ENCODE results near the gene GOLGA1. TPM values are rescaled to one million over a fixed set of nuclear protein-coding genes. Genes with fewer than 3 reads are reported as not detected.

GOLGA1 gene
- total and polyA plus RNA-seq, 12 donors, result 6.8 to 26.0 (median 18.3) TPM

GRCh38 chr9:124886866-124887492 is 53.9 kb downstream of the GOLGA1 start:
- Histone ChIP-seq H3K27me3 (no peaks in the 10 kb centered on the region), H3K4me3 (no peak overlapping the region), H3K27ac (no peak overlapping the region), H3K9me3 (no peaks in the 10 kb centered on the region), H3K36me3 (peaks cover 4 to 100% (median 64%) of the 10 kb centered on the region in 9 donors), H3K4me1 (no peaks in the 10 kb centered on the region)
- DNase-seq, result no peak
- WGBS, 2 donors, result 85 to 90% methylated on average over 17 of the region's 17 CpGs
- peak in 3 of 8 donors; percentile 12 to 38 (median 35) for ATAC-seq
- intact Hi-C loops (cut with DNase I), result no loop called here
- TF ChIP-seq, protein P1, sequence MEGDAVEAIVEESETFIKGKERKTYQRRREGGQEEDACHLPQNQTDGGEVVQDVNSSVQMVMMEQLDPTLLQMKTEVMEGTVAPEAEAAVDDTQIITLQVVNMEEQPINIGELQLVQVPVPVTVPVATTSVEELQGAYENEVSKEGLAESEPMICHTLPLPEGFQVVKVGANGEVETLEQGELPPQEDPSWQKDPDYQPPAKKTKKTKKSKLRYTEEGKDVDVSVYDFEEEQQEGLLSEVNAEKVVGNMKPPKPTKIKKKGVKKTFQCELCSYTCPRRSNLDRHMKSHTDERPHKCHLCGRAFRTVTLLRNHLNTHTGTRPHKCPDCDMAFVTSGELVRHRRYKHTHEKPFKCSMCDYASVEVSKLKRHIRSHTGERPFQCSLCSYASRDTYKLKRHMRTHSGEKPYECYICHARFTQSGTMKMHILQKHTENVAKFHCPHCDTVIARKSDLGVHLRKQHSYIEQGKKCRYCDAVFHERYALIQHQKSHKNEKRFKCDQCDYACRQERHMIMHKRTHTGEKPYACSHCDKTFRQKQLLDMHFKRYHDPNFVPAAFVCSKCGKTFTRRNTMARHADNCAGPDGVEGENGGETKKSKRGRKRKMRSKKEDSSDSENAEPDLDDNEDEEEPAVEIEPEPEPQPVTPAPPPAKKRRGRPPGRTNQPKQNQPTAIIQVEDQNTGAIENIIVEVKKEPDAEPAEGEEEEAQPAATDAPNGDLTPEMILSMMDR (IDR thresholded peaks at IDR 0.05), result no peak

DNA sequence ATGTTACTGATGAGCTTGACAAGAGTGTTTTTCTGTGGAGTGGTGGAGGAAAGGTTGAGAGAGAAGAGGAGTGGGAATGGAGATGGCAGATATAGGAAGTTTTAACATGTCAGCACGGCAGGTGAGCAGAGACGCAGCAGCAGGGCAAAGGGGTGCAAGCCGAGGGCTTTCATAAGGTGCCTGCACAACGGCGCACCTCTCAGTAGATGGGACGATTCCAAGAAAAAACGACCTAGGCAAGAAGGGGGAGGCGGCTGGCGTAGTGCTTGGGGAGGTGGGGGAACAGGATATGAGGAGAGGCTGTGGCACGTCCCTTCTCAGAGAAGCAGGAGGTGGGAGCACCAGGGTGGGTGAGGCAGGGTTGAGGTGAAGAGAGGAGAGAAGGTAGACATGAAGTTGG is 54.4 kb downstream of the GOLGA1 start:
- peak in 1 of 8 donors; percentile 20 for ATAC-seq
- intact Hi-C loops (cut with DNase I), result no loop called here
- no peaks in the 10 kb centered on the region for H3K4me1 ChIP-seq
- peaks cover 4 to 100% (median 67%) of the 10 kb centered on the region in 9 donors for H3K36me3 ChIP-seq
- WGBS, 2 donors, result 86 to 87% methylated on average over 10 of the region's 10 CpGs
- no peak for DNase-seq
- H3K4me3 ChIP-seq, result no peak overlapping the region
- TF ChIP-seq, protein P1 (IDR thresholded peaks at IDR 0.05), result no peak
- no peaks in the 10 kb centered on the region for H3K27me3 ChIP-seq
- H3K27ac ChIP-seq, result no peak overlapping the region
- H3K9me3 ChIP-seq, result no peaks in the 10 kb centered on the region

DNA sequence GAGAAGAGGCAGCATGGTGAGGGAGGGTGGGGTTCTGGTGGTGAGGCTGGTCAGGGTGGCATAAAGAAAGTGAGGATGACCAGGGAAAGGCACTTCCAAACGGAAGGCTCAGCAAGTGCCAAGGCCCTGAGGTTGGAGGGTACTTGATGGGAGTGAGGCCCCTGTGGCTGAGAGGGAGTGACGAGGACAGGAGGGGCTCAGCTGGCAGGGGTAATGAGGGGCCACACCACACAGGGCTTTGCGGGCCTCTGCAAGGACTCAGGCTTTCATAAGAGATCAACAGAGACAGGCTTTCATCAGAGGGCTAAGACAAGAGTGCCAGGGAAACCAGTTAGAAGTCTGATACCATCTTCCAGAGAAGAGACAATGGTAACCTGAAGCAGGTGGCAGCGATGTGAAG is 55.3 kb downstream of the GOLGA1 start:
- ATAC-seq (no peak), DNase-seq (no peak)
- no peaks in the 10 kb centered on the region for H3K9me3 ChIP-seq
- TF ChIP-seq, protein P1 (IDR thresholded peaks at IDR 0.05), result no peak
- 92 to 96% methylated on average over 4 of the region's 4 CpGs for WGBS, 2 donors
- peaks cover 0 to 100% (median 65%) of the 10 kb centered on the region in 9 donors for H3K36me3 ChIP-seq
- intact Hi-C loops (cut with DNase I), result no loop called here
- no peak overlapping the region for H3K4me3 ChIP-seq
- H3K4me1 ChIP-seq, result no peaks in the 10 kb centered on the region
- no peak overlapping the region for H3K27ac ChIP-seq
- no peaks in the 10 kb centered on the region for H3K27me3 ChIP-seq

DNA sequence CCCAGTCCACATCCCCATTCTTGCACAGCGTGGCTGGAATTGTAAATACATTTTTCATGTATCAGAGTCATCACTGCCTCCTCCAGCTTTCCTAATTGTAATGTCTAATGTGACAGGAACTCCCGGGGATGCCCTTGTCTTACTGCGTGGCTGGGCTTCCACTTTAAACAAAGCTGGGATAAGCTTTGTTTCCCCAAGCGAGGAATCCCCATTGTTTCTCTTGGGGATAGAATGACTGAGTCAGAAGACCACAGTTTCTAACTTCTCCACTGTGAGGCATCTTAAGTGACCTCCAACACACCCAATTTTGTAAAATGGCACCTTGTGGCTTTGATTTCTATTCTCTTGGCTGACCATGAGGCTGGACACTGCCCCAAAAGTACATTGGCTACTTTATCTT is 56.5 kb downstream of the GOLGA1 start:
- no peak overlapping the region for H3K27ac ChIP-seq
- no peaks in the 10 kb centered on the region for H3K4me1 ChIP-seq
- no peak for ATAC-seq
- no peaks in the 10 kb centered on the region for H3K27me3 ChIP-seq
- no peaks in the 10 kb centered on the region for H3K9me3 ChIP-seq
- intact Hi-C loops (cut with DNase I), result no loop called here
- WGBS, 2 donors, result 82 to 85% methylated on average over 4 of the region's 4 CpGs
- TF ChIP-seq, protein P1 (IDR thresholded peaks at IDR 0.05), result no peak
- H3K36me3 ChIP-seq, result peaks cover 0 to 100% (median 65%) of the 10 kb centered on the region in 9 donors
- H3K4me3 ChIP-seq, result no peak overlapping the region
- no peak for DNase-seq
